ENCODE measurements around the gene FOXO6.

GRCh38 chr1:41328780-41329640 lies 32.2 kb upstream of the FOXO6 start:
- TF ChIP-seq ZNF8 (CRISPR knock-in tag; IDR thresholded peaks at IDR 0.05) (no peak), ZFP30 (CRISPR knock-in tag; IDR thresholded peaks at IDR 0.05) (no peak), TOX (CRISPR knock-in tag; IDR thresholded peaks at IDR 0.05; ENCODE audit: borderline replicate concordance) (no peak), RARB (CRISPR knock-in tag; IDR thresholded peaks at IDR 0.05) (no peak), ZFP3 (CRISPR knock-in tag; IDR thresholded peaks at IDR 0.05) (no peak), ISL1 (CRISPR knock-in tag; IDR thresholded peaks at IDR 0.05) (no peak), ESRRG (CRISPR knock-in tag; IDR thresholded peaks at IDR 0.05) (no peak), SNAI2 (CRISPR knock-in tag; IDR thresholded peaks at IDR 0.05) (no peak), CREB5 (CRISPR knock-in tag; IDR thresholded peaks at IDR 0.05; ENCODE audit: low read depth) (no peak)
- TF ChIP-seq, protein P1, sequence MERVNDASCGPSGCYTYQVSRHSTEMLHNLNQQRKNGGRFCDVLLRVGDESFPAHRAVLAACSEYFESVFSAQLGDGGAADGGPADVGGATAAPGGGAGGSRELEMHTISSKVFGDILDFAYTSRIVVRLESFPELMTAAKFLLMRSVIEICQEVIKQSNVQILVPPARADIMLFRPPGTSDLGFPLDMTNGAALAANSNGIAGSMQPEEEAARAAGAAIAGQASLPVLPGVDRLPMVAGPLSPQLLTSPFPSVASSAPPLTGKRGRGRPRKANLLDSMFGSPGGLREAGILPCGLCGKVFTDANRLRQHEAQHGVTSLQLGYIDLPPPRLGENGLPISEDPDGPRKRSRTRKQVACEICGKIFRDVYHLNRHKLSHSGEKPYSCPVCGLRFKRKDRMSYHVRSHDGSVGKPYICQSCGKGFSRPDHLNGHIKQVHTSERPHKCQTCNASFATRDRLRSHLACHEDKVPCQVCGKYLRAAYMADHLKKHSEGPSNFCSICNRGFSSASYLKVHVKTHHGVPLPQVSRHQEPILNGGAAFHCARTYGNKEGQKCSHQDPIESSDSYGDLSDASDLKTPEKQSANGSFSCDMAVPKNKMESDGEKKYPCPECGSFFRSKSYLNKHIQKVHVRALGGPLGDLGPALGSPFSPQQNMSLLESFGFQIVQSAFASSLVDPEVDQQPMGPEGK (CRISPR knock-in tag; IDR thresholded peaks at IDR 0.05; ENCODE audit: borderline replicate concordance): no peak
